GM19463 (cell line): ENCODE measurements around the gene FLT3LG.

Source experiments
- ATAC-seq: cut with Tn5 transposase; IDR thresholded peaks from one replicate; pipeline ENCODE4 v1.9.1; 2021; ENCODE audit warnings: mild to moderate bottlenecking, moderate library complexity; ENCODE audit not compliant: unreplicated experiment

Gene FLT3LG

GRCh38 chr19:49487277-49488045, 13.4 kb downstream of the FLT3LG start, which contains the start of gene RPL13A:
Gene RPL13A, plus strand, starts transcription at chr19:49487608. Its CDS starts 22 bp downstream, at chr19:49487630.
- peak; percentile 94 for ATAC-seq

- no peak for ATAC-seq
Observed at GRCh38 chr19:49488046-49488862, 14.2 kb downstream of the FLT3LG start.

- ATAC-seq, result no peak
Observed at GRCh38 chr19:49488863-49489537, 15.0 kb downstream of the FLT3LG start.

- ATAC-seq, result no peak
Observed at GRCh38 chr19:49489601-49490167, 15.7 kb downstream of the FLT3LG start.

GRCh38 chr19:49490287-49491029, 16.4 kb downstream of the FLT3LG start:
- ATAC-seq, result no peak

- ATAC-seq, result no peak
Observed at GRCh38 chr19:49491030-49491803, 17.2 kb downstream of the FLT3LG start.

GRCh38 chr19:49491804-49492572, 18.0 kb downstream of the FLT3LG start:
- ATAC-seq, result no peak

- no peak for ATAC-seq
Observed at GRCh38 chr19:49492573-49493405, 18.8 kb downstream of the FLT3LG start.

GRCh38 chr19:49496574-49497008, 22.6 kb downstream of the FLT3LG start:
- ATAC-seq, result no peak

- ATAC-seq, result no peak
Observed at GRCh38 chr19:49497047-49497788, 23.2 kb downstream of the FLT3LG start.

- no peak for ATAC-seq
Observed at GRCh38 chr19:49497789-49498103, 23.7 kb downstream of the FLT3LG start.

- ATAC-seq, result no peak
Observed at GRCh38 chr19:49498475-49498874, 24.5 kb downstream of the FLT3LG start.

- ATAC-seq, result no peak
Observed at GRCh38 chr19:49499030-49499670, 25.1 kb downstream of the FLT3LG start.

GRCh38 chr19:49502866-49503581, 29.0 kb downstream of the FLT3LG start:
- no peak for ATAC-seq

- no peak for ATAC-seq
Observed at GRCh38 chr19:49503582-49503962, 29.6 kb downstream of the FLT3LG start.

GRCh38 chr19:49506575-49507105, 32.6 kb downstream of the FLT3LG start:
- no peak for ATAC-seq
